ENCODE results near the gene ADO.

Gene ADO

GRCh38 chr10:62814756-62815380, 10.3 kb downstream of the ADO start:
- TF ChIP-seq, protein P1, sequence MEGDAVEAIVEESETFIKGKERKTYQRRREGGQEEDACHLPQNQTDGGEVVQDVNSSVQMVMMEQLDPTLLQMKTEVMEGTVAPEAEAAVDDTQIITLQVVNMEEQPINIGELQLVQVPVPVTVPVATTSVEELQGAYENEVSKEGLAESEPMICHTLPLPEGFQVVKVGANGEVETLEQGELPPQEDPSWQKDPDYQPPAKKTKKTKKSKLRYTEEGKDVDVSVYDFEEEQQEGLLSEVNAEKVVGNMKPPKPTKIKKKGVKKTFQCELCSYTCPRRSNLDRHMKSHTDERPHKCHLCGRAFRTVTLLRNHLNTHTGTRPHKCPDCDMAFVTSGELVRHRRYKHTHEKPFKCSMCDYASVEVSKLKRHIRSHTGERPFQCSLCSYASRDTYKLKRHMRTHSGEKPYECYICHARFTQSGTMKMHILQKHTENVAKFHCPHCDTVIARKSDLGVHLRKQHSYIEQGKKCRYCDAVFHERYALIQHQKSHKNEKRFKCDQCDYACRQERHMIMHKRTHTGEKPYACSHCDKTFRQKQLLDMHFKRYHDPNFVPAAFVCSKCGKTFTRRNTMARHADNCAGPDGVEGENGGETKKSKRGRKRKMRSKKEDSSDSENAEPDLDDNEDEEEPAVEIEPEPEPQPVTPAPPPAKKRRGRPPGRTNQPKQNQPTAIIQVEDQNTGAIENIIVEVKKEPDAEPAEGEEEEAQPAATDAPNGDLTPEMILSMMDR (IDR thresholded peaks at IDR 0.05; ENCODE audit: insufficient read depth, low read length, poor library complexity, severe bottlenecking), result no peak
- no peak for DNase-seq (ENCODE audit: extremely low read depth, insufficient read length)
- H3K4me3 ChIP-seq (replicated peaks; ENCODE audit: low read depth, low read length), result peak overlapping the region; percentile 68

GRCh38 chr10:62815381-62816075, 11.0 kb downstream of the ADO start:
- H3K27me3 ChIP-seq (replicated peaks; ENCODE audit: control insufficient read depth, insufficient read depth, low read length), result no peaks in the 10 kb centered on the region; the same call in none of the 2 replicates
- peak; percentile 63 for DNase-seq (ENCODE audit: extremely low read depth, insufficient read length)
- H3K4me3 ChIP-seq (replicated peaks; ENCODE audit: low read depth, low read length), result peak overlapping the region; percentile 68
- TF ChIP-seq, protein P1 (IDR thresholded peaks at IDR 0.05; ENCODE audit: insufficient read depth, low read length, poor library complexity, severe bottlenecking), result no peak
- H3K36me3 ChIP-seq (ENCODE audit: control insufficient read depth, insufficient read depth, low read length), result peaks cover 7% of the 10 kb centered on the region

More at GRCh38 chr10:62814756-62815380, 10.3 kb downstream of the ADO start:
- Histone ChIP-seq H3K36me3 (ENCODE audit: control insufficient read depth, insufficient read depth, low read length) (peaks cover 7% of the 10 kb centered on the region), H3K27me3 (replicated peaks; ENCODE audit: control insufficient read depth, insufficient read depth, low read length) (no peaks in the 10 kb centered on the region; the same call in 1 of the 2 replicates)

DNA sequence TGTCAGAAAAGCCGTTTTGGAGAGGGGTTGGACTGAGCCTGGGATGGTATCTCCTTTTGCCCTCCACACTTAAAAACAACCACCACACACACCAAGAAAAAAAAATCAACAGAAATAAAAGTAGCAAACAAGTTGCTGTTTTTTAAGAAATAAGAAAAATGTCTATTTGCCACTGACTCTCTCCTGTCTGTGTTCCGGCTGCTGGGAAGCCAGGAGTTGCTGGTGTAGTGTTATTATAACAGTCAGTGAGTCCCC, 11.5 kb downstream of the ADO start:
- peak overlapping the region; percentile 68 for H3K4me3 ChIP-seq (replicated peaks; ENCODE audit: low read depth, low read length)
- H3K36me3 ChIP-seq (ENCODE audit: control insufficient read depth, insufficient read depth, low read length), result peaks cover 7% of the 10 kb centered on the region
- DNase-seq (ENCODE audit: extremely low read depth, insufficient read length), result no peak
- TF ChIP-seq, protein P1 (IDR thresholded peaks at IDR 0.05; ENCODE audit: insufficient read depth, low read length, poor library complexity, severe bottlenecking), result no peak
- H3K27me3 ChIP-seq (replicated peaks; ENCODE audit: control insufficient read depth, insufficient read depth, low read length), result peaks cover 1% of the 10 kb centered on the region

- Histone ChIP-seq H3K4me3 (replicated peaks; ENCODE audit: low read depth, low read length) (peak within 1 kb of the TSS; percentile 68), H3K36me3 (ENCODE audit: control insufficient read depth, insufficient read depth, low read length) (peaks cover 7% of the 10 kb centered on the region), H3K27me3 (replicated peaks; ENCODE audit: control insufficient read depth, insufficient read depth, low read length) (peaks cover 1% of the 10 kb centered on the region)
- DNase-seq (ENCODE audit: extremely low read depth, insufficient read length), result peak; percentile 93
- TF ChIP-seq, protein P1 (IDR thresholded peaks at IDR 0.05; ENCODE audit: insufficient read depth, low read length, poor library complexity, severe bottlenecking), result no peak
Observed at GRCh38 chr10:62816331-62817120, 12.0 kb downstream of the ADO start, which contains the start of gene EGR2. Gene EGR2, minus strand, starts transcription at chr10:62816366. Its CDS starts 337 bp downstream, at chr10:62816029.

- Histone ChIP-seq H3K36me3 (ENCODE audit: control insufficient read depth, insufficient read depth, low read length) (peaks cover 7% of the 10 kb centered on the region), H3K27me3 (replicated peaks; ENCODE audit: control insufficient read depth, insufficient read depth, low read length) (peaks cover 1% of the 10 kb centered on the region)
- DNase-seq (ENCODE audit: extremely low read depth, insufficient read length), result peak; percentile 77
Observed at GRCh38 chr10:62817121-62817765, 12.7 kb downstream of the ADO start.

More at GRCh38 chr10:62817121-62817765, 12.7 kb downstream of the ADO start:
- peak overlapping the region; percentile 68 for H3K4me3 ChIP-seq (replicated peaks; ENCODE audit: low read depth, low read length)
- TF ChIP-seq, protein P1 (IDR thresholded peaks at IDR 0.05; ENCODE audit: insufficient read depth, low read length, poor library complexity, severe bottlenecking), result no peak
